8988T (cell line): ENCODE measurements around the gene CETN3.
"Not testable (repeated sequence)": the region's sequence is repeated elsewhere in the genome, so short reads cannot be mapped to it uniquely, and the experiment has no call there.

Experiments
- DNase-seq: peaks from one replicate; pipeline ENCODE4 v3.0.0; 2011

The CETN3 gene

GRCh38 chr5:90381213-90381929 lies 28.2 kb downstream of the CETN3 start:
- DNase-seq, result no peak

GRCh38 chr5:90379652-90380051 lies 29.9 kb downstream of the CETN3 start:
- no peak for DNase-seq

GRCh38 chr5:90378752-90379151 lies 30.8 kb downstream of the CETN3 start:
- no peak for DNase-seq

- not testable (repeated sequence) for DNase-seq
These were observed 38.3 kb downstream of the CETN3 start for GRCh38 chr5:90371269-90371668.

- no peak for DNase-seq
These were observed 40.9 kb downstream of the CETN3 start for GRCh38 chr5:90368454-90369246.

- DNase-seq, result no peak
These were observed 41.7 kb downstream of the CETN3 start for GRCh38 chr5:90367879-90368278.

GRCh38 chr5:90366948-90367347 lies 42.6 kb downstream of the CETN3 start:
- no peak for DNase-seq

GRCh38 chr5:90365328-90365727 lies 44.2 kb downstream of the CETN3 start:
- no peak for DNase-seq

GRCh38 chr5:90359073-90359920 lies 50.3 kb downstream of the CETN3 start:
- no peak for DNase-seq

- DNase-seq, result no peak
These were observed 52.9 kb downstream of the CETN3 start for GRCh38 chr5:90356622-90357021.

- no peak for DNase-seq
These were observed 53.4 kb downstream of the CETN3 start for GRCh38 chr5:90356176-90356575.

- DNase-seq, result no peak
These were observed 53.9 kb downstream of the CETN3 start for GRCh38 chr5:90355635-90356034.

GRCh38 chr5:90353254-90353653 lies 56.3 kb downstream of the CETN3 start:
- no peak for DNase-seq

- no peak for DNase-seq
These were observed 58.5 kb downstream of the CETN3 start for GRCh38 chr5:90351101-90351500.

GRCh38 chr5:90347462-90347861 lies 62.1 kb downstream of the CETN3 start:
- no peak for DNase-seq

GRCh38 chr5:90345684-90346083 lies 63.9 kb downstream of the CETN3 start:
- no peak for DNase-seq

GRCh38 chr5:90344689-90345088 lies 64.9 kb downstream of the CETN3 start:
- DNase-seq, result no peak

GRCh38 chr5:90343731-90344130 lies 65.8 kb downstream of the CETN3 start:
- DNase-seq, result not testable (repeated sequence)

GRCh38 chr5:90342576-90342975 lies 67.0 kb downstream of the CETN3 start:
- no peak for DNase-seq
